Sigmoid colon (tissue), 4 donors: Measurements from ENCODE around the gene ADISSP.

Source experiments
- POLR2AphosphoS5 ChIP-seq, 4 donors: sonication (generic); formaldehyde crosslinking; IDR thresholded peaks; one replicate each; pipeline ENCODE4 v1.6.1; 2017; ENCODE audit warnings: antibody characterized with exemption in 4 of 4
- TF ChIP-seq, protein P1 (sequence below), 4 experiments: fragments of 450-650 bp in 3 of 4; fragments of 200-600 bp in 1 of 4; IDR thresholded peaks; one replicate each; pipeline ENCODE4 v1.5.1; 2016 to 2019; ENCODE audit warnings: antibody characterized with exemption in 4 of 4, mild to moderate bottlenecking in 3 of 4, moderate library complexity in 2 of 4

DNA sequence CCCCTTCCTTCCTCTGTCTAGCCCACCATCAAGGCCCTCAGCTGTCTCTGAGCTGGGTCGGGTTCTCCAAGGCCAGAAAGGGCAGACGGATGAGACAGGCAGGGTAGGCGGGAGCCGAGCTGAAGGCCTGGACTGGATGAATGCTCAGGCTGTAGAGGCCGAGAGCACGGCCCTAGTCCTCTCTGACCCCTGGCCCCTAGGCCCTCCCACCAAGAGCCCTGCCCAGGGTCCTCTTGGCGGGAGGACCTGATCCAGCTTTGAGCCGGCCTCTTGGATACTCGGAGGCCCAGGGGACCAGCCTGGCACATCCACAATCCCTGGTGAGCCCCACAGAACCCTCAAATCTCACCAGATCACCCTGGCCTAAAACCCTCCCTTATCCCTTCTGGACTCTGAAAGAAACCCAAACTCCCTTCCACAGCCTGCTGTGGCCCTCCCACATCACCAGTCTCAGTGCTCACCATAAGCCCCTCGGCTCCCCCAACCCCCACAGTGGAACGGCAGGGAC lies 8.2 kb downstream of the ADISSP start:
- TF ChIP-seq, protein P1, sequence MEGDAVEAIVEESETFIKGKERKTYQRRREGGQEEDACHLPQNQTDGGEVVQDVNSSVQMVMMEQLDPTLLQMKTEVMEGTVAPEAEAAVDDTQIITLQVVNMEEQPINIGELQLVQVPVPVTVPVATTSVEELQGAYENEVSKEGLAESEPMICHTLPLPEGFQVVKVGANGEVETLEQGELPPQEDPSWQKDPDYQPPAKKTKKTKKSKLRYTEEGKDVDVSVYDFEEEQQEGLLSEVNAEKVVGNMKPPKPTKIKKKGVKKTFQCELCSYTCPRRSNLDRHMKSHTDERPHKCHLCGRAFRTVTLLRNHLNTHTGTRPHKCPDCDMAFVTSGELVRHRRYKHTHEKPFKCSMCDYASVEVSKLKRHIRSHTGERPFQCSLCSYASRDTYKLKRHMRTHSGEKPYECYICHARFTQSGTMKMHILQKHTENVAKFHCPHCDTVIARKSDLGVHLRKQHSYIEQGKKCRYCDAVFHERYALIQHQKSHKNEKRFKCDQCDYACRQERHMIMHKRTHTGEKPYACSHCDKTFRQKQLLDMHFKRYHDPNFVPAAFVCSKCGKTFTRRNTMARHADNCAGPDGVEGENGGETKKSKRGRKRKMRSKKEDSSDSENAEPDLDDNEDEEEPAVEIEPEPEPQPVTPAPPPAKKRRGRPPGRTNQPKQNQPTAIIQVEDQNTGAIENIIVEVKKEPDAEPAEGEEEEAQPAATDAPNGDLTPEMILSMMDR (IDR thresholded peaks at IDR 0.05): no peak
- TF ChIP-seq POLR2AphosphoS5 (IDR thresholded peaks at IDR 0.05): no peak
